Kidney (tissue), 14 donors: ENCODE results near the gene INVS. TPM values are rescaled to one million over a fixed set of nuclear protein-coding genes. Genes with fewer than 3 reads are reported as not detected.
"Not testable (repeated sequence)": the region's sequence is repeated elsewhere in the genome, so short reads cannot be mapped to it uniquely, and the experiment has no call there.

Experiments
- DNase-seq, 5 donors: peaks; one replicate each; pipeline ENCODE4 v3.0.0-alpha.2; 2013 to 2020
- FAIRE-seq: peaks from 2 replicates; lab custom pipeline; 2012; peaks lifted over from hg19 to GRCh38; lab: Jason Lieb, UNC
- H3K27ac ChIP-seq, 2 donors: one replicate each; pipeline ENCODE4 v1.7.0; 2013; ENCODE audit warnings: low read depth in 2 of 2, low read length in 2 of 2, inconsistent platforms in 1 of 2
- H3K27me3 ChIP-seq: one replicate; pipeline ENCODE4 v1.7.1; 2013; ENCODE audit warnings: low read length, inconsistent platforms; ENCODE audit not compliant: control insufficient read depth, insufficient read depth
- H3K36me3 ChIP-seq, 3 donors: one replicate each; pipeline versions ENCODE4 v1.7.0 to v1.7.1; 2013; ENCODE audit warnings: low read length in 3 of 3, control low read depth in 1 of 3, inconsistent platforms in 1 of 3; ENCODE audit not compliant: insufficient read depth in 3 of 3, control insufficient read depth in 2 of 3
- H3K4me1 ChIP-seq, 3 donors: one replicate each; pipeline versions ENCODE4 v1.7.0 to v1.7.1; 2013; ENCODE audit warnings: low read length in 3 of 3, inconsistent platforms in 1 of 3, low read depth in 1 of 3; ENCODE audit not compliant: control insufficient read depth in 2 of 3, insufficient read depth in 2 of 3
- H3K4me3 ChIP-seq, 3 donors: one replicate each; pipeline versions ENCODE4 v1.7.0 to v1.8.1; 2013; ENCODE audit warnings: low read length in 3 of 3, control low read depth in 1 of 3, inconsistent platforms in 1 of 3
- H3K9ac ChIP-seq, 3 donors: one replicate each; pipeline versions ENCODE4 v1.7.0 to v1.7.1; 2013; ENCODE audit warnings: low read length in 3 of 3, control low read depth in 1 of 3, inconsistent platforms in 1 of 3
- H3K9me3 ChIP-seq, 3 donors: one replicate each; pipeline versions ENCODE4 v1.7.0 to v1.7.1; 2013; ENCODE audit warnings: low read length in 3 of 3, control low read depth in 1 of 3, inconsistent platforms in 1 of 3; ENCODE audit not compliant: control insufficient read depth in 2 of 3, insufficient read depth in 1 of 3
- intact Hi-C: fragments of 100-400 bp; cut with DNase I; formaldehyde crosslinking; loops from one replicate; pipeline ENCODE4 v1.11.1; 2022
- polyA plus RNA-seq: library from polyadenylated mRNA; stranded (reverse); fragments of 350-450 nt; fragmentation: Illumina TruSeq; extraction: RNeasy Lipid Tissue Mini Kit (QIAGEN cat#74804); gene quantifications from one replicate; pipeline ENCODE4 v1.2.3, GENCODE V29; 2014; ENCODE audit warnings: low read depth, low replicate concordance; ENCODE audit not compliant: insufficient read depth
- total RNA-seq: library from RNA; stranded (reverse); fragmentation: NEBNext Ultra II Directional; extraction: Animal tissue kit (Norgen Biotek cat#: 25700); gene quantifications from one replicate; pipeline ENCODE4 v1.2.1, GENCODE V29; 2021
- TF ChIP-seq, protein P1 (sequence below): IDR thresholded peaks from 3 replicates; pipeline ENCODE4 v1.5.1; 2012; ENCODE audit warnings: mild to moderate bottlenecking, moderate library complexity, borderline replicate concordance; ENCODE audit not compliant: insufficient read depth; ENCODE audit errors: extremely low read depth
- donor health status: control.
- donor health status: control.
- donor health status: control.
- donor health status: control.
- donor health status: control.
- donor health status: DM: yes; HTN: yes; CAD: no.
- donor health status: Normal renal cell carcinoma (clear cell type).

The INVS gene
- total and polyA plus RNA-seq, 2 donors from 2014 or later: 7.1 to 19.7 TPM

GRCh38 chr9:100066539-100066938 is 32.5 kb upstream of the INVS start:
- DNase-seq (no peak), FAIRE-seq (no peak)
- TF ChIP-seq, protein P1, sequence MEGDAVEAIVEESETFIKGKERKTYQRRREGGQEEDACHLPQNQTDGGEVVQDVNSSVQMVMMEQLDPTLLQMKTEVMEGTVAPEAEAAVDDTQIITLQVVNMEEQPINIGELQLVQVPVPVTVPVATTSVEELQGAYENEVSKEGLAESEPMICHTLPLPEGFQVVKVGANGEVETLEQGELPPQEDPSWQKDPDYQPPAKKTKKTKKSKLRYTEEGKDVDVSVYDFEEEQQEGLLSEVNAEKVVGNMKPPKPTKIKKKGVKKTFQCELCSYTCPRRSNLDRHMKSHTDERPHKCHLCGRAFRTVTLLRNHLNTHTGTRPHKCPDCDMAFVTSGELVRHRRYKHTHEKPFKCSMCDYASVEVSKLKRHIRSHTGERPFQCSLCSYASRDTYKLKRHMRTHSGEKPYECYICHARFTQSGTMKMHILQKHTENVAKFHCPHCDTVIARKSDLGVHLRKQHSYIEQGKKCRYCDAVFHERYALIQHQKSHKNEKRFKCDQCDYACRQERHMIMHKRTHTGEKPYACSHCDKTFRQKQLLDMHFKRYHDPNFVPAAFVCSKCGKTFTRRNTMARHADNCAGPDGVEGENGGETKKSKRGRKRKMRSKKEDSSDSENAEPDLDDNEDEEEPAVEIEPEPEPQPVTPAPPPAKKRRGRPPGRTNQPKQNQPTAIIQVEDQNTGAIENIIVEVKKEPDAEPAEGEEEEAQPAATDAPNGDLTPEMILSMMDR: no peak
- Histone ChIP-seq H3K4me1 (peaks cover 0 to 2% (median 0%) of the 10 kb centered on the region in 3 donors), H3K9me3 (no peaks in the 10 kb centered on the region), H3K27ac (no peak overlapping the region), H3K4me3 (peak overlapping the region in 1 of 3 donors; percentile 2), H3K36me3 (no peaks in the 10 kb centered on the region), H3K9ac (no peak overlapping the region), H3K27me3 (no peaks in the 10 kb centered on the region)
- intact Hi-C loops: no loop called here

DNA sequence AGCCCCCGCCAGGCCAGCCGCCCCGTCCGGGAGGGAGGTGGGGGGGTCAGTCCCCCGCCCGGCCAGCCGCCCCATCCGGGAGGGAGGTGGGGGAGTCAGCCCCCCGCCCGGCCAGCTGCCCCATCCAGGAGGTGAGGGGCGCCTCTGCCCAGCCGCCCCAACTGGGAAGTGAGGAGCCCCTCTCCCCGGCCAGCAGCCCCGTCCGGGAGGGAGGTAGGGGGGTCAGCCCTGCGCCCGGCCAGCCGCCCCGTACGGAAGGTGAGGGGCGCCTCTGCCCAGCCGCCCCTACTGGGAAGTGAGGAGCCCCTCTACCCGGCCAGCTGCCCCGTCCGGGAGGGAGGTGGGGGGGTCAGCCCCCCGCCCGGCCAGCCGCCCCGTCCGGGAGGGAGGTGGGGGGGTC is 31.1 kb upstream of the INVS start:
- not testable (repeated sequence) for FAIRE-seq, H3K27me3 ChIP-seq

GRCh38 chr9:100069068-100069467 is 30.0 kb upstream of the INVS start:
- FAIRE-seq, intact Hi-C loops, H3K36me3 ChIP-seq, H3K9me3 ChIP-seq, DNase-seq, H3K4me3 ChIP-seq, H3K27ac ChIP-seq, H3K9ac ChIP-seq, H3K27me3 ChIP-seq, H3K4me1 ChIP-seq: not testable (repeated sequence)

More for the DNA sequence above, 31.1 kb upstream of the INVS start:
- H3K4me3 ChIP-seq, H3K9ac ChIP-seq, H3K9me3 ChIP-seq, H3K36me3 ChIP-seq, intact Hi-C loops, H3K27ac ChIP-seq, H3K4me1 ChIP-seq: not testable (repeated sequence)
- peak in 1 of 5 donors; percentile 66 for DNase-seq

- no peaks in the 10 kb centered on the region for H3K36me3 ChIP-seq
- FAIRE-seq (no peak), DNase-seq (no peak)
- intact Hi-C loops: no loop called here
- no peak overlapping the region for H3K4me3 ChIP-seq
- H3K27me3 ChIP-seq: no peaks in the 10 kb centered on the region
- H3K9ac ChIP-seq: no peak overlapping the region
- H3K4me1 ChIP-seq: peaks cover 0 to 4% (median 0%) of the 10 kb centered on the region in 3 donors
- H3K9me3 ChIP-seq: no peaks in the 10 kb centered on the region
- no peak overlapping the region for H3K27ac ChIP-seq
- TF ChIP-seq, protein P1: no peak
Observed at GRCh38 chr9:100070104-100071041, 28.7 kb upstream of the INVS start.
